Progenitor cell of endocrine pancreas (in vitro differentiated cells): Measurements from ENCODE around the gene TTC23. TPM values are rescaled to one million over a fixed set of nuclear protein-coding genes. Genes with fewer than 3 reads are reported as not detected.
"Not testable (repeated sequence)": the region's sequence is repeated elsewhere in the genome, so short reads cannot be mapped to it uniquely, and the experiment has no call there.

Source experiments
- DNase-seq: peaks from one replicate; pipeline ENCODE4 v3.0.0; 2021; ENCODE audit warnings: low spot score; ENCODE audit not compliant: unreplicated experiment
- H3K27ac Mint-ChIP-seq: 2 replicates; pipeline ENCODE4 v1.8.0; 2021; ENCODE audit warnings: mild to moderate bottlenecking, moderate library complexity, mixed read lengths
- H3K27me3 Mint-ChIP-seq: 2 replicates; pipeline ENCODE4 v1.8.0; 2021; ENCODE audit warnings: mixed read lengths
- H3K36me3 Mint-ChIP-seq: 2 replicates; pipeline ENCODE4 v1.8.0; 2022; ENCODE audit warnings: mixed read lengths; ENCODE audit not compliant: insufficient read depth
- H3K4me1 Mint-ChIP-seq: 2 replicates; pipeline ENCODE4 v1.8.0; 2021; ENCODE audit warnings: low read depth, mixed read lengths
- H3K4me3 Mint-ChIP-seq: 2 replicates; pipeline ENCODE4 v1.8.0; 2021; ENCODE audit warnings: low read depth, mild to moderate bottlenecking, moderate library complexity, mixed read lengths
- H3K9me3 Mint-ChIP-seq: 2 replicates; pipeline ENCODE4 v1.8.0; 2021; ENCODE audit warnings: low read depth, mixed read lengths
- total RNA-seq: library from RNA; stranded (reverse); gene quantifications from 2 replicates; pipeline ENCODE4 v1.2.1, GENCODE V29; 2021
- TF ChIP-seq, protein P1 (sequence below): fragments of 200-600 bp; sonication (generic); IDR thresholded peaks from one replicate; pipeline ENCODE4 v1.5.0; 2021; ENCODE audit warnings: antibody characterized with exemption, mild to moderate bottlenecking; ENCODE audit not compliant: unreplicated experiment

The TTC23 gene
- total RNA-seq, 1 donor from 2014 or later = 28.4 TPM

DNA sequence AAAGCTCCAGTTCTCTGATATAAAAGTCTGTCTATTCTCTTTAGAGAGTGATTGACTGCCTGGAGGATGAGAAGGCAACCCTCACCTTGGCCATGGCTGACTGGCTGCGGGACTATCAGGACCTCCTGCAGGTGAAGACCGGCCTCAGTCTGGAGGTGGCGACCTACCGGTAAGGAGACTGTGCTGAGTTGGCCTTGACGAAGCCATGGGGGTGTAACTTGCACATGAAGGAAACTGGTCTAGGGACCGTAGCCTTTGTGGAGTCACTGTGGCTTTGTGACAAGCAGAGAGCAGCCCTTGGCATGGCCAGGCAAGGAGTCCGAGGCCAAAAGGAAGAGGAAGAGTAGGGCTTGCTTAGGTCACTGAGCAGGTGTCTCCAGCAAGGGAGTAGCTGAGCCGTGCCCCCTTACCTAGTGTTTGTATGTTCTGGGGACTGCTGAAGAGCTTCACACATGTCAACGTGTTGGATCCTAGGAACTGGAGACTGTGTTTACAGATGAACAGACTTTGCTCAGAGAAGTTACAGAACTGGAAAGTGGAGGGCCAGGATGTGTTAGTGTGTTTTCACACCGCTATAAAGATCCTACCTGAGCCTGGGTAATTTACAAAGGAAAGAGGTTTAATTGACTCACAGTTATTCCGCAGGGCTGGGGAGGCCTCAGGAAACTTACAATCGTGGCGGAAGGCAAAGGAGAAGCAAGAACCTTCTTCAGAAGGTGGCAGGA lies 135.7 kb downstream of the TTC23 start:
- H3K27me3 Mint-ChIP-seq = peaks cover 23% of the 10 kb centered on the region
- no peaks in the 10 kb centered on the region for H3K9me3 Mint-ChIP-seq
- TF ChIP-seq, protein P1, sequence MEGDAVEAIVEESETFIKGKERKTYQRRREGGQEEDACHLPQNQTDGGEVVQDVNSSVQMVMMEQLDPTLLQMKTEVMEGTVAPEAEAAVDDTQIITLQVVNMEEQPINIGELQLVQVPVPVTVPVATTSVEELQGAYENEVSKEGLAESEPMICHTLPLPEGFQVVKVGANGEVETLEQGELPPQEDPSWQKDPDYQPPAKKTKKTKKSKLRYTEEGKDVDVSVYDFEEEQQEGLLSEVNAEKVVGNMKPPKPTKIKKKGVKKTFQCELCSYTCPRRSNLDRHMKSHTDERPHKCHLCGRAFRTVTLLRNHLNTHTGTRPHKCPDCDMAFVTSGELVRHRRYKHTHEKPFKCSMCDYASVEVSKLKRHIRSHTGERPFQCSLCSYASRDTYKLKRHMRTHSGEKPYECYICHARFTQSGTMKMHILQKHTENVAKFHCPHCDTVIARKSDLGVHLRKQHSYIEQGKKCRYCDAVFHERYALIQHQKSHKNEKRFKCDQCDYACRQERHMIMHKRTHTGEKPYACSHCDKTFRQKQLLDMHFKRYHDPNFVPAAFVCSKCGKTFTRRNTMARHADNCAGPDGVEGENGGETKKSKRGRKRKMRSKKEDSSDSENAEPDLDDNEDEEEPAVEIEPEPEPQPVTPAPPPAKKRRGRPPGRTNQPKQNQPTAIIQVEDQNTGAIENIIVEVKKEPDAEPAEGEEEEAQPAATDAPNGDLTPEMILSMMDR = no peak
- no peak overlapping the region for H3K27ac Mint-ChIP-seq
- no peak for DNase-seq
- no peaks in the 10 kb centered on the region for H3K36me3 Mint-ChIP-seq
- H3K4me3 Mint-ChIP-seq = no peak overlapping the region
- H3K4me1 Mint-ChIP-seq = no peaks in the 10 kb centered on the region

DNA sequence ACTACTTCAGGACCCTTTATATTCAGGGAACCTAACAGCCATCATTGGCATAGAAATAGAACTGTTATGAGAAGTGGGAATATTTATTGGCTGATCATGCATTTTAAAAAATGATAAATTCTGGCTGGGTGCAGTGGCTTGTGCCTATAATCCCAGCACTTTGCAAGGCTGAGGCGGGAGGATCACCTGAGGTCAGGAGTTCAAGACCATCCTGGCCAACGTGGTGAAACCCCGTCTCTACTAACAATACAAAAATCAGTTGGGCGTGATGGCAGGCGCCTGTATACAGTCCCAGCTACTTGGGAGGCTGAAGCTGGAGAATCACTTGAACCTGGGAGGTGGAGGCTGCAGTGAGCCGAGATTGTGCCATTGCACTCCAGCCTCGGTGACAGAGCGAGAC lies 137.7 kb downstream of the TTC23 start:
- DNase-seq, H3K4me1 Mint-ChIP-seq, H3K36me3 Mint-ChIP-seq, H3K9me3 Mint-ChIP-seq, H3K27ac Mint-ChIP-seq, H3K4me3 Mint-ChIP-seq: not testable (repeated sequence)
- peaks cover 40% of the 10 kb centered on the region for H3K27me3 Mint-ChIP-seq

- H3K4me3 Mint-ChIP-seq = no peak overlapping the region
- no peak for DNase-seq
- TF ChIP-seq, protein P1 = no peak
- H3K4me1 Mint-ChIP-seq = no peaks in the 10 kb centered on the region
- H3K27me3 Mint-ChIP-seq = peaks cover 47% of the 10 kb centered on the region
- H3K9me3 Mint-ChIP-seq = no peaks in the 10 kb centered on the region
- H3K27ac Mint-ChIP-seq = no peak overlapping the region
- no peaks in the 10 kb centered on the region for H3K36me3 Mint-ChIP-seq
Measured at GRCh38 chr15:99110581-99111320, 138.6 kb downstream of the TTC23 start.

DNA sequence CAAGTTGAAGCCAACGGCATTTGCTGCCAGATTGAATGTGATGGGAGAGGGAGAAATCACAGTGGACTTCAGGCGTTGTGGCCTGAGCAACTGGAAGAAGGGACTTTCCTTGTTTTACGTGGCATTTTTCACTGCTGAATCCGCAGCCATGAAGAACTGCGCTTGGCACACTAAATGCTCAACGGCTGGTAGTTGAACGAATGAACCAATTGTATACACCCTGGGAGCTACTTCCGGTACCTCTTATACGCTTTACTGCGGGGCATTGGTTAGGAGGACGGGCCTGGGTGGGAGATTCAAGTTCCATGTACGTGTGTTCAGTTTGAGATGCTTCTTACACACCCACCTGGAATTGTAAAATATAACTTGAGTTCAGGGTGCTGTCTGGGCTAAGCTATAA lies 139.3 kb downstream of the TTC23 start:
- H3K9me3 Mint-ChIP-seq = no peaks in the 10 kb centered on the region
- peaks cover 49% of the 10 kb centered on the region for H3K27me3 Mint-ChIP-seq
- no peak overlapping the region for H3K27ac Mint-ChIP-seq
- H3K4me3 Mint-ChIP-seq = no peak overlapping the region
- TF ChIP-seq, protein P1 = no peak
- no peaks in the 10 kb centered on the region for H3K36me3 Mint-ChIP-seq
- no peaks in the 10 kb centered on the region for H3K4me1 Mint-ChIP-seq
- no peak for DNase-seq

DNA sequence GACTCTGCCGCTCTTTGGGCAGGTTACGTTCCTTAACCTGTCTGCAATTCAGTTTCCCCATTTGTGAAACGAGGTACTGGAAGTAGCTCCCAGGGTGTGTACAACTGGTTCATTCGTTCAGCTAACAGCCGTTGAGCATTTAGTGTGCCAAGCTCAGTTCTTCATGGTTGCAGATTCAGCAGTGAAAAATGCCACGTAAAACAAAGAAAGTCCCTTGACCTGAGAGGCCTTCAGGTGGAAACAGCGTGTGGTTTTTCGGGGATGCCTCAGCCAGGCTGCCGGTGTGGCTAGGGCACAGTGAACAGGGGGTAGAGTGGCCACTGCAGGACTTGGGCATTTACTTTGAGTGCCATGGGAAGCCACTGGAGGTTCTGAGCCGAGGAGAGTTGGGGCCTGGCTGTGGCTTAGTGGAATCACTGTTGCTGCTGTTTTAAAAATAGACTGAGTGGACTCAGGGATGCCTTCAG lies 139.8 kb downstream of the TTC23 start:
- Mint-ChIP-seq H3K9me3 (no peaks in the 10 kb centered on the region), H3K4me1 (no peaks in the 10 kb centered on the region), H3K27me3 (peaks cover 49% of the 10 kb centered on the region), H3K36me3 (no peaks in the 10 kb centered on the region), H3K4me3 (no peak overlapping the region), H3K27ac (no peak overlapping the region)
- TF ChIP-seq, protein P1 = no peak
- DNase-seq = no peak
